GOT3 (cell line): ENCODE results near the gene PARVB.

Source experiments
- DNase-seq: peaks from one replicate; lab custom pipeline; 2025; ENCODE audit warnings: mixed read lengths; lab: John Stamatoyannopoulos, UW

Gene PARVB

DNA sequence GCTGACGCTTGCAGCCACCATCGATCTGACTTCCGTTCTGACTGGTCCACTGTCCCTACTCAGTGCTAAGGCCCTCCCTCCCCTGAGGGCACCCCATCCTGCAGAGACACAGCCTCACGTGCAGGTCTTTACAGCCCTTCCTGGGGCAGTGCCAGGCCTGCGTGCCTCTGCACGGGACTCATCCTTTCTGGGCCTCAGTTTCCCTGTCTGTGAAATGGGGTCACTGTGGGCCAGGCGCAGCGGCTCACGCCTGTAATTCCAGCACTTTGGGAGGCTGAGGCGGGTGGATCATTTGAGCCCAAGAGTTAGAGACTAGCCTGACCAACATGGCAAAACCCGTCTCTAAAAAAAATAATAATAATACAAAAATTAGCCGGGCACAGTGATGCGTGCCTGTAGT is 138.9 kb downstream of the PARVB start:
- DNase-seq = no peak

DNA sequence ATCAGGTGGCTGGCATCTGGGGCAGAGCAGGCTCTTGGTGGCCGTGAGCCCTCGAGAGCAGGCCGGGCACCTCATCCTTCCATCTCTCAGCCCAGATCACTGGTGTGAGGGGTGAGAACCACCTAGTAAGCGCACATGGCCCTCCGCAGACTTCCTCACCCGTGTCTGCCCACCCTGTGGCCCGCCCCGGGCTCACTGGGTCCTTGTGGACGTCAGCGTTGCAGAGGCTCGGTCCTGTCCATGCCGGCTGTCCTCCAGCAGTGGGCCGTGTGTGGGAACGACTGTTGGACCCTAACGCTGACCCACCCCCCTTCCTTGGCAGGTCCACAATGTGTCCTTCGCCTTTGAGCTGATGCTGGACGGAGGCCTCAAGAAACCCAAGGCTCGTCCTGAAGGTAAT is 139.4 kb downstream of the PARVB start:
- no peak for DNase-seq

DNA sequence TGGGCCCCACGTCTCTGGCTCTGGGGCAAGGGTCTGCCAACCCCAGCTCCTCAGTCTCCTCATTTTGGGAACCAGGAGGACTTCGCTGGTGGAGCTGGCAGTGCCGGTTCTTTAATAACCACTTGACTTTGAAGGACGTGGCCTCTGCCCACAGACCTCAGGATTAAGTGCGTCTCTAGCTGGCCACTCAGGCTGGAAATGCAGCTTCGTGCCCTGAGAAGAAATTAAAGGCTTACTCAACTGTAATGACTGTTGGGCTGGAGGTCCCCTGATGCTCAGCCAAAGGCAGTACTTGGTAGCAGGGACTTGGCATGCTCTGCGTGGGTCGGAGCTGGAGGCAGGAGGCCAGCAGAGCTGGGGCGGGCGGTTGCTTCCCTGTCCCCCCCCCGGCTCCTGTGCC is 139.9 kb downstream of the PARVB start:
- no peak for DNase-seq

DNA sequence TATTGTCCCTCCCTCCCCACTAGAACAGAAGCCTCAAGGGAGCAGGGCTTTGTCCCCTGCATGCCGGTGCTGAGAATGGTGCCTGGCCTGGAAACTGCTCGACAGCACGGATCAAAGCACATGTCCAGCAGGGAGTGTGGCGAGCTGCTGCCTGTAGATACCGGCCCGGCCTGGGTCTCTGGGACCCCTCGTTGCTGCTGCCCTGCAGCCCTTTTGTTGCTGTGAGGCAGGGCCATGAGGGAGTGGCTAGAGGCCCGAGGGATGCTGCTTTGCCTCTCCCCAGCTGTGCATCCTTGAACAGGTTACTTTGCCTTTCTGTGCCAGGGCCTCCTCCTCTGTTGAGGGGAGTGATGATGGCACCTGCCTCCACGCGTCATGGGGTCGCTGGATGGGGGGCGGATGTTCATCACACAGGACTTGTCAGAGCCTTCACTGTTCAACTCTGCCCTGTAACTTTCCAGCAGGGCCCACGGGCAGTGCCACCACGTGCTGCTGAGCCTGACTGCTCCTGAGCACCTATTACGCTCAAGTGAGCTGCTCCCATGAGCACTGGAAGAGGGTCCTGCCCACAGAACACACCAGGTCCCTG is 141.3 kb downstream of the PARVB start:
- no peak for DNase-seq

DNA sequence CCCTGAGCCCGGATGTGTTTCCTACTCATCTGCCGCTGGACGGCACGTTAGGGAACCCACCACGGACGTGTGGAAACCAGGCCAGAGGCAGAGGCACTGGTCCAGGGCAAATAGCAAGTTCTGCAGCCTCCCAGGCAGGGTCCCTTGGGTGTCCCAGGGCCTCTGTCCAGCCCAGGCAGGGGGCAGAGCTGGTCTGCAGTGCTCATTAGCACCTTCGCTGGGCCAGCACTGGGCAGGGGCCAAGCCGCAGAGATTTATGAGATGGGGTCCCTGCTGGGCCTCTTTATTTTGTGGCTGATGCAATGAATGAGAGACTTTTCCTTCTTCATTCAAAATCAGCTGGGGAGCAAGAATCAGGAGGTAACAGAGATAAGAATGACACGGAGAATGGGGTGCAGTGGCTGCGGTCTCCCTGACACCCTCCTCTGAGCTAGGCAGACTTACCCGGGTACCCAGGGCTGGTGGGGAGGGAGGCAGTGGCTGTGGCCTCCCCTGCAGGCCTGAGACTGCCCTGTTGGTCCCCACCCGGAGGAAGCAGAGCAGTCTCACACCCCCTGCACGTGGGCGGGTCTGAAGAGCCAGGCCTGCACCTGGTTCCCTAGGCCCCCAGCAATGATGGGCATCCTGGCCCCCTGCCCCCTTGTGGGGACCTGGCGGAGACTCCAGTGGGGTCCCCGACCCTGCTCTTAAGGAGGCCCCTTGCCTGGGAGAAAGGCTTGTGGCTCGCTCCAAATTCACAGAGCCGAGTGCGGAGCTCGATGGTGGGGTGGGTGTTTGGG is 142.6 kb downstream of the PARVB start:
- DNase-seq = no peak

DNA sequence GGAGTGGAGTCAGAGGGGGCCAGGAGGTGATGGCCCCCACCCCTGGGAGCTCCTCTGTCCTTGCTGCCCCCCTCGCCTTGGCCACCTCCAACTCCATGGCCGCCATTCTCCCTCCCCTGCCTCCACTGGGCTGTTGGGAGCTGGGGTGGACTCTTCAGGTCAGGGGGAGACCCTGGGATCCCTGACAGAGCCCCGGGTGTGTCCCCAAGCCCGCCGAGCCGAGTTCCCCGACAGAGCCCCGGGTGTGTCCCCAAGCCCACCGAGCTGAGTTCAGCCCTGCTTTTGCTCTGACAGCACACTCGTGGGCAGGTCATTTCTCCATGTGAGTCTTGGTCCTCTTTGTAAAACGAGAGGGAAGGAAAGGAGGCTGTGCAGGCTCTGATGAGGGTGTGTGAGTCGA is 143.4 kb downstream of the PARVB start:
- no peak for DNase-seq

DNA sequence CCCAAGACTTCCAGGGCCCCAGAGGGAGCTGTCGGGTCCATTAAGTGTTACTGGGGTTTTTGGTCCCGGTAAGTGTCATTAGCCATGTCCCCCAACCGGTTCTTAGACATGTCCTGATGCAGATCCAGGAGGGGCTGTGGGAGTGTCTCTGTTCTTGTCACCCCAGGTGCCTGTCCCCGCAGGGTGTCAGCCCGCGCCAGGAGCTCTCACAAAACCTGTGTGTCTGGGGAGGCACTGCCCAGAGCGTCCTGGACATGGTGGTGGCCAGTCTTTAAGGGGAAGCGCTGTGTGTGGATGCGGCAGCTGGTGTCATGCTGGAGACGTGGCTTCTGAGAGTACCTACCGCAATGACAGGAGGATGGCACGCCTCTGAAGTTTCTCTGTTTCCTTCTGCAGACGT is 144.1 kb downstream of the PARVB start:
- DNase-seq = no peak

DNA sequence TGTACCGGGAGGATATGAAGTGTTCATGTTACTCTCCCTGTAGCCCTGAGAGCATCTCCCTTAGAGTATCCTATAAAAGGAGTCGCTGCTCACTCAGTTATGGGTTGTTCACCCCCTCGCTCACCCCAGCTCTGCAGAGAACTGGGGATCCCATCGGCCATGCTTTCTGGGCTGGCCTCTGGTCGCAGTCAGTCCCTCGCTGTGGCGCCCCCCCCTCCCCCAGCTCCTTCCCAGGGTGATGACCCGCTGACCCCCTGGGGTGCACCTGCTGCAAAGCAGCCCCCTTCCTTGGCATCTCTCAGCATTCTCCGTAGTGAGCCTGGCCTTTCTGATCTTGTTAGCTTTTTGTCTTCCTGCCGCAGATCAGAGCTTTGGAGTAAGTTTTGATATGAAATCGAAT is 146.4 kb downstream of the PARVB start:
- no peak for DNase-seq

DNA sequence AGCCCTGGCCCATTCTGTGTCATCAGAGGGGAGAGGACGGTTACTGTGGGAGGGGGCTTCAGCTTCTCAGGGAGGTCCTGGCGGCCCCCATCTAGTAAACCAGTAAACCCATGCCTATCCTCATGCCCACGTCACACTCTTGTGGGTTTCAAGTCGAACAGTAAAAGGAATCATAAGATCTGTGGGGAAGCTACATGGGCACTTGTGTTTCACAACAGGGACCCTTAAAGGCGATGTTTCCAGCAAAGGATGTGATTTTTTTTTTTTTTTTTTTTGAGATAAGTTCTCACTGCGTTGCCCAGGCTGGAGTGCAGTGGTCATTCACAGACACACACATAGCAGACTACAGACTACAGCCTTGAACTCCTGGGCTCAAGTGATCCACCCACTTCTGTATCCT is 147.5 kb downstream of the PARVB start:
- DNase-seq = no peak

DNA sequence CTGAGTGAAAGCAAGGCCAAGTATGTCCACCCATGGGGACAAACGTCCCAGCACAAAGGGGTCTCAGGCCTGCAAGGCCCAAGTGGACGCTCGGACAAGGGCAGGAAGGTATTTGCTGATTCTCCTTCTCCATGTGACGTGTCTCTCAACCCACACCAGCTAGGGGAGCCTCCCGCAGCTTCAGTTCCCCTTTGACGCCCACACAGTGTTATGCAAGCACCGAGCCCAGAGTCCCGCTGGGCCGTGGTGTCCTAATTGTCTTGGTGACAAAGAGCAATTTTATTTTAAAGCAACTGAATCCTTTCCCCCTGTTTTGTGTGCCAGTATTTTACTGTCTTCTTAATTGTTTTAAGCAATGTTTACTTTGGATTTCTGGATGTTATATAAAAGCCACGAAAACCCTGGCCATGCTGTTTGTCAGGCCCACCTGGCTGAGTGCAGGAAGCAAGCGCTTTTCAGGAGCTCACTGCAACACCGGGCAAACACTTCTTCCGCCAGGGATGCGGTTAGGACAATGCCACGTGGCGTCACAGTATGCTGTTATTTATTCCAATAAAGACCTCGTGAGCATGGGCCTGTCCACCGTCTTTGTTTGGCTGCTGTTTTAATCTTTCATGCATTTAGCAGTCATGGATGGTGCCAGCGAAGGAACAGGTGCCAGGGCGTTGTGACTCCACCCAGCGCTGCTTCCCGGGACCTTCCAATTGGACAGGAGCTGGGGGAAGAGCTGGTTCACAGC is 148.4 kb downstream of the PARVB start:
- no peak for DNase-seq

DNA sequence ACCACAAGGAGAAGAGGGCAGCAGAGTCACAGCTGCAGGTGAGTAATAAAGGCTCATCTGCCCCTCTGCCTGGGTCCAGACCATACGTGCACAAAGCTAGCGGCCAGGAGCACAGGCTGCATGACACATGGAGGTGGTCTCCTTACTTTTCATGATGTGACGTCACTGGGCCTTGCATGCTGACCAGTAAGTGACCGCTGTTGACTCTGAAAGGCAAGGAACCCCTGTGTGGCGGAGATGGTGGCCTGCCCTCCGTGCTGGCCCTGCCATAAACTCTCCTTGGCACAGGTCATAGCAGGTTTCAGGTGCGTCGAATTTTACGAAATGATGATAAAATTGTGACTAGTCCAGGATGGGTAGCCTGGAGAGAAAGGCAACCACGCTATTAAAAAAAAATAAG is 149.1 kb downstream of the PARVB start:
- no peak for DNase-seq

DNA sequence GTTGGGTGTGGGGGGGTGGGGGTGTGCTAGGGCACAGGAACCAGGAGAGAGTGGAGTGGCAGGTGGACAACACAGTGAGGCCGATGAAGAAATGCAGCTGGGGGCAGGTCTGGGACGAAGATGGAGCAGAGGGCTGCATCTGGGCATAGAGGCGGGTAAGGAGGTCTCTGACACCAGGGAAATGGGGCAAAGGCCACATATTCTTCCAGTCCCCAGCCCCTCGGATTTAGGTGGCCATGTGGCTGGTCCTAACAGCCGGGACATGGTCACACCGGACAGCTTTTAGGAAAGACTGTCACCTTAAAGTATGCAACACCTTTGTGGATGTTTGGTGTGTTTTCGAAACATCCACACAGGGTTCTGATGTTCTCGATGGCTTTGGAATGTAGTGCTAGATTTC is 151.6 kb downstream of the PARVB start:
- no peak for DNase-seq

DNA sequence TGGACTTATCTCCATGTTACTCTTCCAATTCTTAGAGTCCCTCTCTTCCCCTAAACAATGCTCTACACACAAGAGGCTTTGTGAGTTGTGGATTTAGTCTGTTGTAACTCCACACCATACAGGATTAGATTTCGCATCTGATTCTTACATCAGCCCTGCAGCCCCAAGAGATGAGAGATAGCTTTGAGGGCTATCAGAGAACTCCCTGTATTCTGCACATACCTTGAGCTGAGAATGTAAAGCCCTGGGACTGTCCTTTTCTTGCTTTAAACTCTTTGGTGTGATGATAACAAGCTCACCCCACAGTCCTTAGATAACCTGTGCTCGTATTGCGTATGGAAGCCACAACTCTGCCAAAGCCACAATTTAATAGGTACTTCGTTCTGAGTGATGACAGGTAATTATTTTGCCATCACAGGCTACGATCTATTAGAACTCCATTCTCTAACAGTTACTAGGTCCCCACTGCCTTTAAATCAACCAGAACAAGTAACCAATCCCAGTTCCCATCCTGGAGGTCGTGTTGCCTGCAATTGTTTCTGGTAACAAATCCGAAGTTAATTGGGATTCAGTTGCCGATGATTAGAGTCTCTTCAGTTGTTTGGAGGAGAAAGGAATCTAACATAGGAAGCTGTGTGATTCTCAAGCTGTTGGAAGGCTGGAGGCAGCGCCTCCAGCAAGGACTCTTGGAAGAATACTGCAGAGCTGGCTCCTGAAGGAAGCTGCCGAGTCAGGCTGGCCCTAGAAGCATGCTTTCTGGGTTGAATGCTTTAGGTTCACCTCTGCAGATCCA is 155.3 kb downstream of the PARVB start:
- DNase-seq = no peak

DNA sequence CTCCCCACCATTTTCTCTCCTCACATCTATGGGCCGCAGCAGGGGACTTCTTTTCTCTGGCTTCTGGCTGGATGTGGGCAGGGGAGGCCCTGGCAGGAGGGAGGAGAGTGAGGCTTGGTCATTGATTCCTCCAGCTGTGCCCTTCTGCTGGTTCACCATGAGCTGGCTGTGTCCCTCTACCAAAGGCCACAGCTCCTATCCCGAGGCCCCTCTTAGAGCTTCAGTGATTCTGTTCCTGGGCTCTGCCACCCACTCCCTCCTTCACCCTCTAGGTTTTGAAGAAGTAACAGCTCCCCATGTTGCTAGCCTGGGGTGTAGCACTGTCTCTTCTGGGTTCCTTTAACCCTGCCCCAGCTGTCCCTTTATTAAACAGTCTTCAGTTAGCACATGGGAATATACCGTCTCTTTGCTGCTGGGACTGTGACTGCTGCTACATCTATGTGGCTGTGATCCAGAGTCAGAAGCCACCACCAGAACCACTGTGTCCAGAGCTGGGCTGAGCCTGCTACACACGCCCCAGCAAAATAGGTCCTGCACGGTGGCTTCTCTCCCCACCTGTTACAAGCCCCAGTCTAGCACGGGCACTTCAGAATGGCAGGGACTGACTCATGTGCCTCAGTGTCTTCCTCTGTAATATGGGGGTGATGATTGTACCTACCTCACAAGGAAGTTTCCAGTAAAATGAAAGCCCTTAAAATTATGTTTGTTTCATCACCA is 156.0 kb downstream of the PARVB start:
- no peak for DNase-seq

DNA sequence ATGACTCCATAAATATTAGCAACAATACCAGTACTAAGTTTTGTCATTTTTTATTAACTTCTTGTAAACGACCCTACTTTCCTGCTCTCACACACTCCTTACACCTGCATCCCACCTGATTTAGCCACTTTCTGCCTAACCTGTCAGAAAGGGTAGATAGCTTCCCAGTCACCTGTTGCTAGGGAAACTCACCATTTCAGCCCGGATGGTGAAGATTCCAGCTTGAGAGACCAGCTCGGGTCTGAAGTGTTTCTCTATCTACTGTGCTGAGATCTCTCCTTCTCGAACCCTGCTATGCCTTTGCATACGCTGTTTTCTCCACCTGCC is 156.6 kb downstream of the PARVB start, which contains the start of gene PARVG:
TSS of gene PARVG (plus strand) at position 220 of the 327 bp plus-strand sequence. CDS start 2,405 bp downstream, outside the sequence.
- no peak for DNase-seq

DNA sequence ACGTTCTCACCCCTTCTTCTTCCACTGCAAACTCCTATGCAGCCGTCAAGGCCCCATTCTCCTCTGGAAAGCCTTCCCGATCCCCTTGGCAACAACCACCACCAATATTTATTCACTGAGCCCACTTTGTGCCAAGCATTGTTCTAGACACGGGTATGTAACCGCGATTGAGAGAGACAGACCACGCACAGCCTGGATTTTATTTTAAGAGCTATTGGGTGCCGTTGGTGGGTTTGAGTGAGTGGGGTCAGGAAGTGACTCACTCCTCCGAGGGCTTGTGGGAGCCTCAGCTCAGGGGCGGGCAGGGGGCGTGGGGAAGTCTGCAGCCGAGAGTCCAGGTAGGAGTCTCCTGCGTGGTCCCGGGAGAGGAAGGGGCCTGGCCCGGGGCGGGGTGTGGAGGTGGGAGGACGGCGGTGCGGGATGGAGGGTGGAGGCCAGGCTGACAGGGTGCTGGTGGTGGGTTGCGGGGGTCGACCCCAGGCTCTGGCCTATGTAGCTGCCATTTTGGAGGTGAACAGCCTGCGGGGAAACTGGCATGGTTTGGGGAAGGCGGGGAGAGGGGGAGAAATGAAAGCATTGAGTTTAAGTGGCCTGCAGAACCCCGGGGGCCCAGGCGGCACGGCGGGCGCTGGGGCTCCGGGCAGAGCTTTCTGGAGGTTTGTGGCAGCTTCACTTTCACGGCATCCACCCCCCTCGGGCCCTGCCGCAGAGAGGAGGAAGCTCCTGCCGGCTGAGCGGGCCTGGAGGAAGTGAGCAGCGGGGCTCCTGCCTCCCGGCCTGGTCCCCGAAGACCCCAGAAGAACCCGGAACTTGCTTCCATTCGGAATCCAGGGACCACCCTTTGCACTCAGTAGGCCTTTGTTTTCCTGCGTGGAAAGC is 157.2 kb downstream of the PARVB start:
- no peak for DNase-seq

DNA sequence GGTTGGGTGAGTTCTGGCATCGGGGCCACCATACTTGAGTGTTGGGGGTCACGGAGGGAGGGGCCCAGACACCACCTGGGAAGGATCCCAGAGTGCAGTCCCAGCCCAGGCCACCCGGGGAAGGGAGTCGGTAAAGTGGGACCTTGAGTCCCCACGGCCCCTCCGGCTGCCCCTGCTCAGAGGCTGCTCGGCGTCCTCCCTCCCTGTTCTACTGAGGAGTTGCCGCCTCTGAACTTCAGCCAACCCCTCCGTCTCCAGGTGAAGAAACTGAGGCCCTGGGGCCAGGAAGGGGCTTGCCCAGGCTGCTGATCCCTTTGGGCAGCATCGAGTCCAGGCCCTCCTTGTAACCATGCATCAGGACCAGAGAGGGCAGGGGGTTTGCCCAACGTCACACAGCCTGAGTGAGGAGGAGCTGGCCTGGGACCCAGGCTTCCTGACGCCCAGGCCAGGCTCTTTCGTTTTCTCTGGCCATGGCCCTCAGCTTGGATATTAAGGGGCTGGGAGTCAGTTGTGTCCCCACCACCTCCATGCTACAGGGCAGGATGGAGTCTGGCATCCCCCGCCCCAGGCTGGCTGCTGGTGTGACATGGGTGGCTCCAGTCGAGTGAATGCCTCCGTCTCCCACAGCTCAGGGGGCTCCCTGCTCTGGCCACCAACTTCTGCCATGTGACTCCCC is 157.9 kb downstream of the PARVB start:
- no peak for DNase-seq

DNA sequence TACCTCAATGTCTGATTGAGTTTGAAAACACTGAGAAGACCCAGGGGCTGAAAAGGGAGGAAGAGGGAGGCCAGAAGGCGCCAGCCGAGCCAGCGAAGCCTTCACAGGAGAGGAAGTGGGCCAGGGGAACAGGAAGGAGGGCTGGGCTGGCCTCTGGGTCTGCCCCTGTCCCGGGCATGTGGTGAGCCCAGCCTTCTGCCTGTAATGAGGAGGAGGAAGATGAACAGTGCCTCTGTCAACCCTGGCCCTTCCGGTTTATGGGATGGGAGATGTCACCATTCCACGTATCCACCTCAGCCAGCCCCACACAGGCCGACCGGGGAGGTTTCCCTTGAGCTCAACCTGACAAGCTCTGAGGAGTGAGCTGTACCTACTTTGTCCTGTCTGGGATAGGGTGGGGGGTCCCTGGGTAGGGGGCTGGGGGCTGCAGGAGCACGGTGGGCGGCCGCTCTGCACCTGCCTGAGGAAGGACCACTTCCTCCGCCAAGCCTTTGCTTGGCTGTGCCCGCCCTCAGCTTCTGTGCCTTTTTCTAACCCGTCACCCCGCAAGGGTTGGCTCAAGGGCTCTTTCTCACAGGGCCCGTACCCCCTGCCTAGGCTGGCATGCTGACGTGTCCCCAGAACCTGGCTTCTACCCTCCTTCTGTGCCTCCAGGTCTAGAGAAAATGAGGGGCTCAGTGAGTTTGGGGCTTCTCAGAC is 158.6 kb downstream of the PARVB start:
- DNase-seq = no peak

DNA sequence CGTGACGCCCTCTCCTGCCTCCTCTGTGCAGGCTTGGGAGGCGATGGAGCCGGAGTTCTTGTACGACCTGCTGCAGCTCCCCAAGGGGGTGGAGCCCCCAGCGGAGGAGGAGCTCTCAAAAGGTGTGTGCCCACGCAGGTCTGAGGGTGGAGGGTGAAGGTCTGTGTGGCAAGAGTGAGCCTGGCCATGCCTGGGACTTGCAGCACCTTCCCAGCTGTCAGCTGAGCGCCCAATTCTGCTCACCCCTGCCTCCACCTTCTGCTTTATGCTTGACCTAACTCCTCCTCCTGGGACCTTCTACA is 159.1 kb downstream of the PARVB start:
- no peak for DNase-seq

DNA sequence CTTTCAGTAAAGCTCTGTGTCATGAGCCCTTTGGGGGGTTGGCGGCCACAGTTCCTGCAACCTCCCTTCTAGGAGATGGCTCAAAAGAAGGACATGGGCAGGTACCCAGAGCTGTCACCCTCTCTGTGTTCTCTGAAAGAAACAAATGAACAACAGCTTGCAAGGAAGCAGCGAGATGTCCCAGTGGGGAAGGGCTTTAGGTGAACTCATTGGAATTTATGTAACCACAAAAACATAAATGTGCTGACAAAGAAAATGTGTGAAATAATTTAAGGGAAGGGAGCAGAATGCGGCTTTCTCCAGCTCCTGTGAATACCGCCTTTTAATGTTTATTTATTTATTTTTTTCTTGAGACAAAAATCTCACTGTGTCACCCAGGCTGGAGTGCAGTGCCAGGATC is 159.9 kb downstream of the PARVB start:
- DNase-seq = no peak
